BE2C (cell line): ENCODE results near the gene ANO6.

Experiments used
- DNase-seq: peaks from one replicate; pipeline ENCODE4 v3.0.0-alpha.2; 2020
- H3K27me3 ChIP-seq: fragments of 250-450 bp; sonication (Bioruptor Pico); 2 replicates; pipeline ENCODE4 v1.5.1; 2020; ENCODE audit warnings: mild to moderate bottlenecking
- H3K36me3 ChIP-seq: fragments of 250-450 bp; sonication (Bioruptor Pico); 2 replicates; pipeline ENCODE4 v1.5.1; 2020; ENCODE audit warnings: mild to moderate bottlenecking
- H3K4me1 ChIP-seq: fragments of 250-450 bp; sonication (Bioruptor Pico); 2 replicates; pipeline ENCODE4 v1.5.1; 2020
- H3K4me3 ChIP-seq: 2 replicates; pipeline ENCODE4 v1.5.1; 2011; ENCODE audit warnings: low read depth, low read length
- H3K9me3 ChIP-seq: fragments of 250-450 bp; sonication (Bioruptor Pico); 2 replicates; pipeline ENCODE4 v1.5.1; 2020
- CTCF ChIP-seq: IDR thresholded peaks from 2 replicates; pipeline ENCODE4 v1.5.1; 2012; ENCODE audit warnings: mild to moderate bottlenecking, low read depth, low read length

The ANO6 gene

GRCh38 chr12:45354399-45354798 is 138.5 kb downstream of the ANO6 start:
- Histone ChIP-seq H3K36me3 (peaks cover 43% of the 10 kb centered on the region), H3K9me3 (no peaks in the 10 kb centered on the region), H3K4me3 (no peak overlapping the region), H3K27me3 (no peaks in the 10 kb centered on the region), H3K4me1 (0 out of 2 replicates have a peak, but pooled peaks cover 7% of the 10 kb centered on the region)
- DNase-seq = no peak
- TF ChIP-seq CTCF = no peak

GRCh38 chr12:45355730-45356129 is 139.8 kb downstream of the ANO6 start:
- Histone ChIP-seq H3K4me1 (0 out of 2 replicates have a peak, but pooled peaks cover 7% of the 10 kb centered on the region), H3K4me3 (no peak overlapping the region), H3K9me3 (no peaks in the 10 kb centered on the region), H3K27me3 (no peaks in the 10 kb centered on the region), H3K36me3 (peaks cover 33% of the 10 kb centered on the region)
- no peak for TF ChIP-seq CTCF
- DNase-seq = no peak

GRCh38 chr12:45356822-45357538 is 141.1 kb downstream of the ANO6 start:
- Histone ChIP-seq H3K4me3 (no peak overlapping the region), H3K9me3 (no peaks in the 10 kb centered on the region), H3K36me3 (peaks cover 21% of the 10 kb centered on the region), H3K27me3 (no peaks in the 10 kb centered on the region), H3K4me1 (0 out of 2 replicates have a peak, but pooled peaks cover 7% of the 10 kb centered on the region)
- no peak for DNase-seq
- no peak for TF ChIP-seq CTCF

DNA sequence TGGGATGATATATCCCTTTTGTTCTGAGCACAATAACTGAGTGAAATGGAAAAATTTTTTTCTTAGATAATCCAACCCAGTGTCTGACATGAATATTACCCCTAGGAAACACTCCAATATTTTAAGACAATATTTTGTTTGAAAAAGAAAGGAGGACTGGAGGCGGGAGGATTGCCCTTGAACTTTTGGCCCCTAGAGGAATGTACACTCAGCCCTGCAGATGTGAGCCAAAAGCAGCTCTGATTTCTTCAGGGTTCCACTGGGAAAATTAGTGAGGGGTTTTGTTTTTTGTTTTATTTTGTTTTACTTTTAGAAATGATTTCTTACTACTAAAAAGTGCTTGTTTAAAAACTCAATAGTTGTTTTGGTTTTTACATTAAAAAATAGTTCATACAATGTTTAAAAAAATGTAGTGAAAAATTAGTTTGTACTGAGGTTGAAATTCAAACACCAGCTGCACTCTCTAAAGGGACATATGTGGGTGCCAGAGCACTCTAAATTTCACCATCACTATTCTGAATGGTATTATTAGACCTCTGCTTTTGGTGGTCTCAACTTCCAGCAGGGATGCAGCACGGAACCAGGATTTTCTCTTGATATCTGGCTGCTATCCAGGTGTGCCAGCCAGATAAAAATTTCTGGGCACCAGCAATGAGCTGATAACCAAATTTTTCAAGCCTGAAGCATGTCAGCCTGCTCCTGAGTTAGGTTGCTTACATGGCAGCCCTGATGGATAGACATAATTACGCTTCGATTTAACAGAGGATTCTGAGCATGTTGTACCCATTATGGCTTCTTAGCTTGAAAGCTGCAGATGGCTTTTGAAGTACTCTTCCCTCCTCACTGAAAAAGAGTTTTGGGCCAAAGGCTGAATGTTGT is 141.9 kb downstream of the ANO6 start:
- 0 out of 2 replicates have a peak, but pooled peaks cover 7% of the 10 kb centered on the region for H3K4me1 ChIP-seq
- H3K27me3 ChIP-seq = no peaks in the 10 kb centered on the region
- no peak overlapping the region for H3K4me3 ChIP-seq
- H3K36me3 ChIP-seq = peaks cover 19% of the 10 kb centered on the region
- no peaks in the 10 kb centered on the region for H3K9me3 ChIP-seq
- TF ChIP-seq CTCF = no peak
- DNase-seq = no peak

DNA sequence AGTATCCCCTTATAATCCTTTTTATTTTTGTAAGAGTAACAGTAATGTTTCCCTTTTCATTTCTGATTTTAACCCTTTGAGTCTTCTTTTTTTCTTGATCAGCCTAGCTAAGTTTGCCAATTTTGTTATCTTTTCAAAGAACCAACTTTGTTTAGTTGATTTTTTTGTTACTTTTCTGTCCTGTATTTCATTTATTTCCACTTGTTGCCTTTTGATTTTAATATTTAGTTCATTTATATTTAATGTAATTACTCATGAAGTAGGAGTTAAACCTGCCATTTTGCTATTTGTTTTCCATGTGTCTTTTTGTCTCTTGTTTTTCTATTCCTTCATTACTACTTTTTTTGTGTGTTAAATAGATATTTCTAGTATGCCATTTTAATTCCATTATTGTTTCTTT is 146.4 kb downstream of the ANO6 start:
- no peak overlapping the region for H3K4me3 ChIP-seq
- no peaks in the 10 kb centered on the region for H3K27me3 ChIP-seq
- H3K4me1 ChIP-seq = 0 out of 2 replicates have a peak, but pooled peaks cover 5% of the 10 kb centered on the region
- H3K36me3 ChIP-seq = peaks cover 6% of the 10 kb centered on the region
- TF ChIP-seq CTCF = no peak
- no peaks in the 10 kb centered on the region for H3K9me3 ChIP-seq
- DNase-seq = no peak

DNA sequence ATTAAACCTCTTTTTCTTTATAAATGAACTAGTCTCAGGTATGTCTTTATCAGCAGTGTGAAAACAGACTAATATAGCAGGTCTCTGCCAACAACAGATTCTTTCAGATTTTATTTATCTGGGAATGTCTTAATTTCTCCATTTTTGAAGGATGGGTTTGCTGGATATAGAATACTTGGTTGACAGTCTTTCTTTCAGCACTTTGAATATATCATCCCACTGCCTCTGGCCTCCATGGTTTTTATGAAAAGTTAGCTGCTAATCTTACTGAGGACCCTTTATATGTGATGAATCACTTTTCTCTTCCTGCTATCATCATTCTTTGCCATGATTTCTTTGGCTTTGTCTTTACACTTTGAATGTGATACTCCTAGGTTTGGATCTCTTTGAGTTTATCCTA is 148.0 kb downstream of the ANO6 start:
- Histone ChIP-seq H3K4me3 (no peak overlapping the region), H3K36me3 (peaks cover 12% of the 10 kb centered on the region), H3K9me3 (no peaks in the 10 kb centered on the region), H3K4me1 (no peaks in the 10 kb centered on the region), H3K27me3 (no peaks in the 10 kb centered on the region)
- DNase-seq = no peak
- TF ChIP-seq CTCF = no peak
